ENCODE data around the gene KIF2C. TPM values are rescaled to one million over a fixed set of nuclear protein-coding genes. Genes with fewer than 3 reads are reported as not detected.

Gene KIF2C
- total RNA-seq, 4 donors from 2014 or later = 2.5 to 8.3 (median 3.5) TPM

- TF ChIP-seq CTCF (IDR thresholded peaks at IDR 0.05) (no peak), POLR2A (IDR thresholded peaks at IDR 0.05) (no peak)
- Histone ChIP-seq H3K4me3 (no peak overlapping the region), H3K27me3 (no peaks in the 10 kb centered on the region), H3K27ac (peak overlapping the region in 1 of 4 donors; percentile 20), H3K36me3 (no peaks in the 10 kb centered on the region), H3K4me1 (peaks cover 0 to 22% (median 7%) of the 10 kb centered on the region in 4 donors), H3K9me3 (no peaks in the 10 kb centered on the region)
- no peak for DNase-seq
These were observed 20.3 kb upstream of the KIF2C start for GRCh38 chr1:44719318-44719717.

GRCh38 chr1:44720281-44720680, 19.4 kb upstream of the KIF2C start:
- no peaks in the 10 kb centered on the region for H3K9me3 ChIP-seq
- H3K36me3 ChIP-seq = no peaks in the 10 kb centered on the region
- peaks cover 0 to 16% (median 6%) of the 10 kb centered on the region in 4 donors for H3K4me1 ChIP-seq
- H3K27ac ChIP-seq = peak overlapping the region in 1 of 4 donors; percentile 71
- H3K4me3 ChIP-seq = no peak overlapping the region
- TF ChIP-seq POLR2A (IDR thresholded peaks at IDR 0.05) (no peak), CTCF (IDR thresholded peaks at IDR 0.05) (no peak)
- no peaks in the 10 kb centered on the region for H3K27me3 ChIP-seq
- DNase-seq = no peak

- no peaks in the 10 kb centered on the region for H3K36me3 ChIP-seq
These were observed 17.9 kb upstream of the KIF2C start for GRCh38 chr1:44721485-44722361.

GRCh38 chr1:44723064-44723463, 16.6 kb upstream of the KIF2C start:
- Histone ChIP-seq H3K36me3 (no peaks in the 10 kb centered on the region), H3K27ac (peak overlapping the region in 2 of 4 donors; percentile 35 to 71), H3K4me1 (peaks cover 0 to 12% (median 6%) of the 10 kb centered on the region in 4 donors), H3K9me3 (no peaks in the 10 kb centered on the region), H3K4me3 (no peak overlapping the region), H3K27me3 (no peaks in the 10 kb centered on the region)
- TF ChIP-seq CTCF (IDR thresholded peaks at IDR 0.05) = no peak
- no peak for TF ChIP-seq POLR2A (IDR thresholded peaks at IDR 0.05)
- no peak for DNase-seq

More at GRCh38 chr1:44721485-44722361, 17.9 kb upstream of the KIF2C start:
- H3K9me3 ChIP-seq = no peaks in the 10 kb centered on the region
- peak in 2 of 3 donors; percentile 77 to 85 for DNase-seq
- peak overlapping the region; percentile 46 to 78 (median 70) for H3K27ac ChIP-seq
- H3K4me1 ChIP-seq = peaks cover 0 to 12% (median 6%) of the 10 kb centered on the region in 4 donors
- peak; percentile 62 to 99 for TF ChIP-seq POLR2A (IDR thresholded peaks at IDR 0.05)
- no peak for TF ChIP-seq CTCF (IDR thresholded peaks at IDR 0.05)
- H3K4me3 ChIP-seq = no peak overlapping the region
- H3K27me3 ChIP-seq = no peaks in the 10 kb centered on the region

GRCh38 chr1:44723496-44724295, 15.9 kb upstream of the KIF2C start:
- Histone ChIP-seq H3K27me3 (no peaks in the 10 kb centered on the region), H3K4me1 (peaks cover 0 to 12% (median 6%) of the 10 kb centered on the region in 4 donors), H3K36me3 (no peaks in the 10 kb centered on the region), H3K4me3 (no peak overlapping the region), H3K27ac (peak overlapping the region in 2 of 4 donors; percentile 35 to 71), H3K9me3 (no peaks in the 10 kb centered on the region)
- peak in 2 of 3 donors; percentile 79 to 84 for DNase-seq
- TF ChIP-seq POLR2A (IDR thresholded peaks at IDR 0.05) (no peak), CTCF (IDR thresholded peaks at IDR 0.05) (no peak)
